Type B pancreatic cell (in vitro differentiated cells): ENCODE measurements around the gene ADGRB3. TPM values are rescaled to one million over a fixed set of nuclear protein-coding genes. Genes with fewer than 3 reads are reported as not detected.
"Not testable (repeated sequence)": the region's sequence is repeated elsewhere in the genome, so short reads cannot be mapped to it uniquely, and the experiment has no call there.

ENCODE experiments used
- DNase-seq: peaks from one replicate; pipeline ENCODE4 v3.0.0; 2021; ENCODE audit warnings: mixed read lengths; ENCODE audit not compliant: unreplicated experiment; ENCODE audit errors: extremely low spot score
- H3K27ac Mint-ChIP-seq: 2 replicates; pipeline ENCODE4 v1.8.0; 2021; ENCODE audit warnings: mild to moderate bottlenecking, mixed read lengths
- H3K27me3 Mint-ChIP-seq: 2 replicates; pipeline ENCODE4 v1.8.0; 2021; ENCODE audit warnings: mixed read lengths
- H3K36me3 Mint-ChIP-seq: 2 replicates; pipeline ENCODE4 v1.8.0; 2021; ENCODE audit warnings: mixed read lengths
- H3K4me1 Mint-ChIP-seq: one replicate; pipeline ENCODE4 v1.8.0; 2021; ENCODE audit warnings: mixed read lengths; ENCODE audit not compliant: unreplicated experiment
- H3K4me3 Mint-ChIP-seq: 2 replicates; pipeline ENCODE4 v1.8.0; 2021; ENCODE audit warnings: mild to moderate bottlenecking, mixed read lengths
- H3K9me3 Mint-ChIP-seq: 2 replicates; pipeline ENCODE4 v1.8.0; 2021; ENCODE audit warnings: mixed read lengths
- CTCF ChIP-seq: fragments of 200-600 bp; sonication (generic); conservative IDR thresholded peaks from 2 replicates; pipeline ENCODE4 v1.5.0; 2021; ENCODE audit warnings: antibody characterized with exemption, mild to moderate bottlenecking
- total RNA-seq: library from RNA; stranded (reverse); gene quantifications from 2 replicates; pipeline ENCODE4 v1.2.1, GENCODE V29; 2021; ENCODE audit warnings: low replicate concordance

The ADGRB3 gene
- total RNA-seq, 1 donor from 2014 or later: 2.0 TPM

- H3K27ac Mint-ChIP-seq: no peak overlapping the region
- DNase-seq: no peak
- H3K4me1 Mint-ChIP-seq: peaks cover 5% of the 10 kb centered on the region
- TF ChIP-seq CTCF: no peak
- no peaks in the 10 kb centered on the region for H3K27me3 Mint-ChIP-seq
- H3K9me3 Mint-ChIP-seq: no peaks in the 10 kb centered on the region
- no peaks in the 10 kb centered on the region for H3K36me3 Mint-ChIP-seq
- H3K4me3 Mint-ChIP-seq: no peak overlapping the region
Observed at GRCh38 chr6:68746376-68746775, 111.3 kb downstream of the ADGRB3 start.

- no peaks in the 10 kb centered on the region for H3K9me3 Mint-ChIP-seq
- no peak overlapping the region for H3K4me3 Mint-ChIP-seq
- no peaks in the 10 kb centered on the region for H3K36me3 Mint-ChIP-seq
- H3K27ac Mint-ChIP-seq: no peak overlapping the region
- no peak for DNase-seq
- peaks cover 5% of the 10 kb centered on the region for H3K4me1 Mint-ChIP-seq
- H3K27me3 Mint-ChIP-seq: no peaks in the 10 kb centered on the region
- no peak for TF ChIP-seq CTCF
Observed at GRCh38 chr6:68747110-68747790, 112.2 kb downstream of the ADGRB3 start.

GRCh38 chr6:68747832-68748231 is 112.8 kb downstream of the ADGRB3 start:
- H3K36me3 Mint-ChIP-seq, H3K4me1 Mint-ChIP-seq, DNase-seq, H3K9me3 Mint-ChIP-seq, H3K4me3 Mint-ChIP-seq, H3K27ac Mint-ChIP-seq, H3K27me3 Mint-ChIP-seq: not testable (repeated sequence)

- DNase-seq: no peak
- Mint-ChIP-seq H3K9me3 (no peaks in the 10 kb centered on the region), H3K27me3 (peaks cover 3% of the 10 kb centered on the region), H3K27ac (no peak overlapping the region), H3K36me3 (no peaks in the 10 kb centered on the region), H3K4me3 (no peak overlapping the region), H3K4me1 (peaks cover 6% of the 10 kb centered on the region)
- no peak for TF ChIP-seq CTCF
Observed at GRCh38 chr6:68754681-68755213, 119.7 kb downstream of the ADGRB3 start.

- Mint-ChIP-seq H3K4me1 (peaks cover 6% of the 10 kb centered on the region), H3K36me3 (no peaks in the 10 kb centered on the region), H3K27me3 (peaks cover 3% of the 10 kb centered on the region), H3K27ac (no peak overlapping the region), H3K9me3 (no peaks in the 10 kb centered on the region), H3K4me3 (no peak overlapping the region)
- DNase-seq: no peak
- no peak for TF ChIP-seq CTCF
Observed at GRCh38 chr6:68756454-68757375, 121.6 kb downstream of the ADGRB3 start.

- Mint-ChIP-seq H3K27ac (no peak overlapping the region), H3K4me3 (no peak overlapping the region), H3K4me1 (peaks cover 6% of the 10 kb centered on the region), H3K27me3 (peaks cover 3% of the 10 kb centered on the region), H3K9me3 (no peaks in the 10 kb centered on the region), H3K36me3 (no peaks in the 10 kb centered on the region)
- DNase-seq: no peak
- no peak for TF ChIP-seq CTCF
Observed at GRCh38 chr6:68757821-68758220, 122.7 kb downstream of the ADGRB3 start.
